Nephron progenitor cell (in vitro differentiated cells): Measurements from ENCODE around the gene SYNE2.

Experiments used
- DNase-seq: peaks from one replicate; pipeline ENCODE4 v3.0.0; 2021
- H3K27ac Mint-ChIP-seq: 2 replicates; pipeline ENCODE4 v1.8.0; 2021; ENCODE audit warnings: mild to moderate bottlenecking, moderate library complexity, mixed read lengths
- H3K27me3 Mint-ChIP-seq: 2 replicates; pipeline ENCODE4 v1.8.0; 2021; ENCODE audit warnings: mild to moderate bottlenecking, low read depth, mixed read lengths; ENCODE audit not compliant: poor library complexity
- H3K36me3 Mint-ChIP-seq: 2 replicates; pipeline ENCODE4 v1.8.0; 2021; ENCODE audit warnings: low read depth, mixed read lengths
- H3K4me1 Mint-ChIP-seq: 2 replicates; pipeline ENCODE4 v1.8.0; 2021; ENCODE audit warnings: mixed read lengths
- H3K4me3 Mint-ChIP-seq: 2 replicates; pipeline ENCODE4 v1.8.0; 2021; ENCODE audit warnings: mild to moderate bottlenecking, moderate library complexity, mixed read lengths
- H3K9me3 Mint-ChIP-seq: 2 replicates; pipeline ENCODE4 v1.8.0; 2021; ENCODE audit warnings: mild to moderate bottlenecking, moderate library complexity, mixed read lengths
- CTCF ChIP-seq: fragments of 200-600 bp; sonication (generic); IDR thresholded peaks from 2 replicates; pipeline ENCODE4 v1.5.0; 2021; ENCODE audit warnings: antibody characterized with exemption

The SYNE2 gene

GRCh38 chr14:63966407-63966806 is 113.6 kb downstream of the SYNE2 start:
- TF ChIP-seq CTCF = no peak
- Mint-ChIP-seq H3K4me1 (no peaks in the 10 kb centered on the region), H3K4me3 (no peak overlapping the region), H3K27me3 (no peaks in the 10 kb centered on the region), H3K9me3 (no peaks in the 10 kb centered on the region), H3K27ac (no peak overlapping the region), H3K36me3 (peaks cover 15% of the 10 kb centered on the region)
- no peak for DNase-seq

GRCh38 chr14:63972323-63972932 is 119.6 kb downstream of the SYNE2 start:
- DNase-seq = no peak
- Mint-ChIP-seq H3K4me3 (no peak overlapping the region), H3K27me3 (no peaks in the 10 kb centered on the region), H3K27ac (peak overlapping the region; percentile 39), H3K4me1 (no peaks in the 10 kb centered on the region), H3K9me3 (no peaks in the 10 kb centered on the region), H3K36me3 (peaks cover 37% of the 10 kb centered on the region)
- no peak for TF ChIP-seq CTCF

GRCh38 chr14:63974176-63974575 is 121.4 kb downstream of the SYNE2 start:
- H3K4me3 Mint-ChIP-seq = no peak overlapping the region
- H3K27ac Mint-ChIP-seq = no peak overlapping the region
- H3K4me1 Mint-ChIP-seq = no peaks in the 10 kb centered on the region
- TF ChIP-seq CTCF = no peak
- no peaks in the 10 kb centered on the region for H3K9me3 Mint-ChIP-seq
- no peaks in the 10 kb centered on the region for H3K27me3 Mint-ChIP-seq
- peaks cover 46% of the 10 kb centered on the region for H3K36me3 Mint-ChIP-seq
- DNase-seq = no peak

- Mint-ChIP-seq H3K27me3 (no peaks in the 10 kb centered on the region), H3K4me3 (no peak overlapping the region), H3K9me3 (no peaks in the 10 kb centered on the region), H3K4me1 (no peaks in the 10 kb centered on the region), H3K27ac (no peak overlapping the region), H3K36me3 (peaks cover 49% of the 10 kb centered on the region)
- DNase-seq = no peak
- TF ChIP-seq CTCF = no peak
These were observed 128.8 kb downstream of the SYNE2 start for GRCh38 chr14:63981569-63981968.

GRCh38 chr14:63982156-63982555 is 129.4 kb downstream of the SYNE2 start:
- TF ChIP-seq CTCF = no peak
- Mint-ChIP-seq H3K36me3 (peaks cover 52% of the 10 kb centered on the region), H3K27me3 (no peaks in the 10 kb centered on the region), H3K4me1 (no peaks in the 10 kb centered on the region), H3K9me3 (no peaks in the 10 kb centered on the region), H3K27ac (no peak overlapping the region), H3K4me3 (no peak overlapping the region)
- DNase-seq = no peak

GRCh38 chr14:63982629-63983028 is 129.8 kb downstream of the SYNE2 start:
- no peak for DNase-seq
- no peaks in the 10 kb centered on the region for H3K9me3 Mint-ChIP-seq
- no peak overlapping the region for H3K4me3 Mint-ChIP-seq
- no peaks in the 10 kb centered on the region for H3K4me1 Mint-ChIP-seq
- no peak for TF ChIP-seq CTCF
- H3K27ac Mint-ChIP-seq = no peak overlapping the region
- H3K27me3 Mint-ChIP-seq = no peaks in the 10 kb centered on the region
- H3K36me3 Mint-ChIP-seq = peaks cover 53% of the 10 kb centered on the region
